Omental fat pad (tissue), 4 donors: Measurements from ENCODE around the gene SPAG6. TPM values are rescaled to one million over a fixed set of nuclear protein-coding genes. Genes with fewer than 3 reads are reported as not detected.

ENCODE experiments used
- ATAC-seq: fragments of 150-250 bp; one replicate; pipeline ENCODE4 v1.9.1; 2016; ENCODE audit warnings: mild to moderate bottlenecking, moderate library complexity; ENCODE audit not compliant: low FRiP score
- DNase-seq: peaks from one replicate; pipeline ENCODE4 v3.0.0-alpha.2; 2019; ENCODE audit warnings: low spot score
- CTCF ChIP-seq, 3 donors: fragments of 450-650 bp; IDR thresholded peaks; one replicate each; pipeline ENCODE4 v1.5.1; 2016 to 2017; ENCODE audit warnings: antibody characterized with exemption in 3 of 3, mild to moderate bottlenecking in 3 of 3, moderate library complexity in 2 of 3
- total RNA-seq, 4 donors: library from RNA; depleted of rRNA; stranded (reverse); fragments of >200 nt; gene quantifications; one replicate each; pipeline ENCODE4 v1.1.0, GENCODE V29; 2016

The SPAG6 gene
- total RNA-seq, 4 donors from 2014 or later: not detected

- DNase-seq (no peak), ATAC-seq (no peak)
- TF ChIP-seq CTCF (IDR thresholded peaks at IDR 0.05): no peak
These were observed 26.5 kb upstream of the SPAG6 start for GRCh38 chr10:22318772-22319171.

GRCh38 chr10:22319547-22319979 lies 25.7 kb upstream of the SPAG6 start:
- no peak for TF ChIP-seq CTCF (IDR thresholded peaks at IDR 0.05)
- no peak for DNase-seq
- no peak for ATAC-seq

GRCh38 chr10:22319980-22320558 lies 25.2 kb upstream of the SPAG6 start:
- ATAC-seq (no peak), DNase-seq (no peak)

GRCh38 chr10:22320591-22321155 lies 24.6 kb upstream of the SPAG6 start, which contains the start of gene BMI1:
Gene BMI1, plus strand, starts transcription at chr10:22321099. Its CDS starts 5,351 bp downstream, at chr10:22326450.
- TF ChIP-seq CTCF (IDR thresholded peaks at IDR 0.05): no peak
- DNase-seq (no peak), ATAC-seq (peak; percentile 72)

More at GRCh38 chr10:22319980-22320558, 25.2 kb upstream of the SPAG6 start:
- TF ChIP-seq CTCF (IDR thresholded peaks at IDR 0.05): no peak

- ATAC-seq: peak; percentile 5
- TF ChIP-seq CTCF (IDR thresholded peaks at IDR 0.05): no peak
- DNase-seq: no peak
These were observed 24.0 kb upstream of the SPAG6 start for GRCh38 chr10:22321156-22321923.

GRCh38 chr10:22321924-22322640 lies 23.2 kb upstream of the SPAG6 start:
- peak; percentile 3 for ATAC-seq
- DNase-seq: no peak
- TF ChIP-seq CTCF (IDR thresholded peaks at IDR 0.05): no peak
